GM18951 (cell line): ENCODE results near the gene ESRRA.
"Not testable (repeated sequence)": the region's sequence is repeated elsewhere in the genome, so short reads cannot be mapped to it uniquely, and the experiment has no call there.

Experiments used
- POLR2A ChIP-seq: IDR thresholded peaks from 4 replicates; pipeline ENCODE4 v1.6.1; 2011; ENCODE audit warnings: mild to moderate bottlenecking; ENCODE audit not compliant: insufficient read length, insufficient read depth; ENCODE audit errors: extremely low read depth
- in situ Hi-C: fragments of 300-500 bp; cut with MboI; formaldehyde crosslinking; loops from one replicate; pipeline ENCODE4 v1.12.0; 2022; ENCODE audit warnings: low sequenced_read_pairs, mixed read lengths, inconsistent platforms; ENCODE audit not compliant: unreplicated experiment

The ESRRA gene

GRCh38 chr11:64303109-64304031, 2.0 kb upstream of the ESRRA start:
- in situ Hi-C loops, result no loop called here
- TF ChIP-seq POLR2A, result no peak

GRCh38 chr11:64304032-64304315, 1.4 kb upstream of the ESRRA start:
- in situ Hi-C loops, result no loop called here

GRCh38 chr11:64304316-64305072, 830 bp upstream of the ESRRA start:
- peak; percentile 79 for TF ChIP-seq POLR2A
- in situ Hi-C loops, result no loop called here

More at GRCh38 chr11:64304032-64304315, 1.4 kb upstream of the ESRRA start:
- TF ChIP-seq POLR2A, result no peak

GRCh38 chr11:64305691-64306562, 603 bp downstream of the ESRRA start:
- TF ChIP-seq POLR2A, result peak; percentile 50
- in situ Hi-C loops, result no loop called here

- in situ Hi-C loops, result no loop called here
- TF ChIP-seq POLR2A, result no peak
These were observed 1.2 kb downstream of the ESRRA start for GRCh38 chr11:64306563-64306875.

- TF ChIP-seq POLR2A, result peak; percentile 19
These were observed 1.7 kb downstream of the ESRRA start for GRCh38 chr11:64306876-64307622.

GRCh38 chr11:64307795-64308194, 2.5 kb downstream of the ESRRA start:
- in situ Hi-C loops, result not testable (repeated sequence)

More at GRCh38 chr11:64306876-64307622, 1.7 kb downstream of the ESRRA start:
- in situ Hi-C loops, result no loop called here

- in situ Hi-C loops, result no loop called here
- no peak for TF ChIP-seq POLR2A
These were observed 7.6 kb downstream of the ESRRA start for GRCh38 chr11:64312947-64313346.

GRCh38 chr11:64313491-64314145, 8.3 kb downstream of the ESRRA start:
- in situ Hi-C loops, result no loop called here
- no peak for TF ChIP-seq POLR2A

- in situ Hi-C loops, result no loop called here
- TF ChIP-seq POLR2A, result no peak
These were observed 9.0 kb downstream of the ESRRA start for GRCh38 chr11:64314146-64314804.

GRCh38 chr11:64314805-64315561, 9.7 kb downstream of the ESRRA start:
- no peak for TF ChIP-seq POLR2A
- in situ Hi-C loops, result no loop called here

- in situ Hi-C loops, result not testable (repeated sequence)
These were observed 10.6 kb downstream of the ESRRA start for GRCh38 chr11:64315667-64316526.
